OCI-LY1 (cell line): ENCODE data around the gene FMN1.

Source experiments
- H2AFZ ChIP-seq: fragments of 200-600 bp; sonication (generic), shearing (Covaris generic); 2 replicates; pipeline ENCODE4 v1.6.0; 2014; ENCODE audit warnings: antibody characterized with exemption, mild to moderate bottlenecking, low read length
- H3F3A ChIP-seq: fragments of 200-600 bp; sonication (generic), shearing (Covaris generic); 2 replicates; pipeline ENCODE4 v1.6.0; 2014; ENCODE audit warnings: mild to moderate bottlenecking, antibody characterized with exemption, low read length, moderate library complexity; ENCODE audit not compliant: insufficient read depth
- H3K27ac ChIP-seq: fragments of 200-600 bp; sonication (generic); 2 replicates; pipeline ENCODE4 v1.5.1; 2014; ENCODE audit warnings: low read length, mixed run types, mild to moderate bottlenecking, low read depth; ENCODE audit not compliant: poor library complexity, severe bottlenecking
- H3K27me3 ChIP-seq: fragments of 200-600 bp; sonication (generic); 2 replicates; pipeline ENCODE4 v1.6.0; 2014; ENCODE audit warnings: antibody characterized with exemption, mild to moderate bottlenecking, low read length, moderate library complexity; ENCODE audit not compliant: insufficient read depth
- H3K36me3 ChIP-seq: fragments of 200-600 bp; sonication (generic); 2 replicates; pipeline ENCODE4 v1.6.1; 2014; ENCODE audit warnings: mild to moderate bottlenecking, antibody characterized with exemption, low read length, moderate library complexity, mixed read lengths; ENCODE audit not compliant: insufficient read depth
- H3K4me1 ChIP-seq: fragments of 200-600 bp; sonication (generic); 2 replicates; pipeline ENCODE4 v1.5.1; 2014; ENCODE audit warnings: mild to moderate bottlenecking, low read length, moderate library complexity; ENCODE audit not compliant: insufficient read depth, severe bottlenecking
- H3K4me2 ChIP-seq: fragments of 200-600 bp; sonication (generic), shearing (Covaris generic); 2 replicates; pipeline ENCODE4 v1.6.1; 2014; ENCODE audit warnings: low read length
- H3K4me3 ChIP-seq: fragments of 200-600 bp; sonication (generic); 2 replicates; pipeline ENCODE4 v1.5.1; 2014; ENCODE audit warnings: low read length, low read depth, mild to moderate bottlenecking, mixed read lengths; ENCODE audit not compliant: poor library complexity, severe bottlenecking
- H3K79me2 ChIP-seq: fragments of 200-600 bp; shearing (Covaris generic); 2 replicates; pipeline ENCODE4 v1.6.1; 2016; ENCODE audit warnings: mixed run types, low read length, mixed read lengths; ENCODE audit not compliant: insufficient read depth
- H3K9ac ChIP-seq: fragments of 200-600 bp; sonication (generic), shearing (Covaris generic); 2 replicates; pipeline ENCODE4 v1.6.1; 2014; ENCODE audit warnings: mild to moderate bottlenecking, low read length, mixed read lengths
- H3K9me2 ChIP-seq: fragments of 200-600 bp; sonication (generic), shearing (Covaris generic); 2 replicates; pipeline ENCODE4 v1.6.1; 2014; ENCODE audit warnings: low read depth, mild to moderate bottlenecking, low read length, mixed read lengths
- H3K9me3 ChIP-seq: fragments of 200-600 bp; shearing (Covaris generic); 2 replicates; pipeline ENCODE4 v1.6.1; 2014; ENCODE audit warnings: low read length, mixed read lengths
- H4K20me1 ChIP-seq: fragments of 200-600 bp; sonication (generic), shearing (Covaris generic); 2 replicates; pipeline ENCODE4 v1.6.0; 2016; ENCODE audit warnings: mild to moderate bottlenecking, low read length; ENCODE audit not compliant: insufficient read depth
- EZH2 ChIP-seq: fragments of 200-600 bp; sonication (generic), shearing (Covaris generic); IDR thresholded peaks from 2 replicates; pipeline ENCODE4 v1.8.0; 2017; ENCODE audit warnings: borderline replicate concordance, mixed run types, mild to moderate bottlenecking, antibody characterized with exemption, low read length, moderate library complexity, mixed read lengths
- TF ChIP-seq, protein P1 (sequence below): fragments of 200-600 bp; sonication (generic), shearing (Covaris generic); IDR thresholded peaks from 2 replicates; pipeline ENCODE4 v1.5.1; 2017; ENCODE audit warnings: mild to moderate bottlenecking, antibody characterized with exemption, low read length, moderate library complexity, mixed read lengths

The FMN1 gene

DNA sequence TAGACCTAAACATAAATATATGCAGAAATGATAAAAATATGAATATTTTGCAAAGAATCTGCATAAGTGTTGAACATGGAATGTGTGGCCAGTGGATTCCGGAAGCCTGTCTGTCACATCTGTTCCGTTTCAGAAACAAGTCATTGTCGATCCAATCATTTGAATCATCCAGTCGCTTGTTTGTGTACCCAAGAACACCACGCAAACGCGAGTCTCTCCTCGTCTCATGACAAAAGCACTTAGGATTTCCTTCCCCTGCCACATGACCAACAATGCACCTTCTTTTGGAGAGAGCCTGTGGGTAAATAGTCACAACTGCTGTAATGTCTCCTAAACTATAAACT, 80.2 kb downstream of the FMN1 start:
- Histone ChIP-seq H3K36me3 (no peaks in the 10 kb centered on the region), H2AFZ (no peak overlapping the region), H3K4me3 (no peak overlapping the region), H3K9me3 (no peaks in the 10 kb centered on the region), H3K9ac (no peak overlapping the region), H3K27me3 (no peaks in the 10 kb centered on the region), H3K9me2 (no peaks in the 10 kb centered on the region), H3K4me2 (no peak overlapping the region), H3K4me1 (no peaks in the 10 kb centered on the region), H3F3A (no peaks in the 10 kb centered on the region), H3K27ac (no peak overlapping the region), H4K20me1 (no peaks in the 10 kb centered on the region), H3K79me2 (no peaks in the 10 kb centered on the region)
- no peak for TF ChIP-seq EZH2
- TF ChIP-seq, protein P1, sequence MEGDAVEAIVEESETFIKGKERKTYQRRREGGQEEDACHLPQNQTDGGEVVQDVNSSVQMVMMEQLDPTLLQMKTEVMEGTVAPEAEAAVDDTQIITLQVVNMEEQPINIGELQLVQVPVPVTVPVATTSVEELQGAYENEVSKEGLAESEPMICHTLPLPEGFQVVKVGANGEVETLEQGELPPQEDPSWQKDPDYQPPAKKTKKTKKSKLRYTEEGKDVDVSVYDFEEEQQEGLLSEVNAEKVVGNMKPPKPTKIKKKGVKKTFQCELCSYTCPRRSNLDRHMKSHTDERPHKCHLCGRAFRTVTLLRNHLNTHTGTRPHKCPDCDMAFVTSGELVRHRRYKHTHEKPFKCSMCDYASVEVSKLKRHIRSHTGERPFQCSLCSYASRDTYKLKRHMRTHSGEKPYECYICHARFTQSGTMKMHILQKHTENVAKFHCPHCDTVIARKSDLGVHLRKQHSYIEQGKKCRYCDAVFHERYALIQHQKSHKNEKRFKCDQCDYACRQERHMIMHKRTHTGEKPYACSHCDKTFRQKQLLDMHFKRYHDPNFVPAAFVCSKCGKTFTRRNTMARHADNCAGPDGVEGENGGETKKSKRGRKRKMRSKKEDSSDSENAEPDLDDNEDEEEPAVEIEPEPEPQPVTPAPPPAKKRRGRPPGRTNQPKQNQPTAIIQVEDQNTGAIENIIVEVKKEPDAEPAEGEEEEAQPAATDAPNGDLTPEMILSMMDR, result no peak

DNA sequence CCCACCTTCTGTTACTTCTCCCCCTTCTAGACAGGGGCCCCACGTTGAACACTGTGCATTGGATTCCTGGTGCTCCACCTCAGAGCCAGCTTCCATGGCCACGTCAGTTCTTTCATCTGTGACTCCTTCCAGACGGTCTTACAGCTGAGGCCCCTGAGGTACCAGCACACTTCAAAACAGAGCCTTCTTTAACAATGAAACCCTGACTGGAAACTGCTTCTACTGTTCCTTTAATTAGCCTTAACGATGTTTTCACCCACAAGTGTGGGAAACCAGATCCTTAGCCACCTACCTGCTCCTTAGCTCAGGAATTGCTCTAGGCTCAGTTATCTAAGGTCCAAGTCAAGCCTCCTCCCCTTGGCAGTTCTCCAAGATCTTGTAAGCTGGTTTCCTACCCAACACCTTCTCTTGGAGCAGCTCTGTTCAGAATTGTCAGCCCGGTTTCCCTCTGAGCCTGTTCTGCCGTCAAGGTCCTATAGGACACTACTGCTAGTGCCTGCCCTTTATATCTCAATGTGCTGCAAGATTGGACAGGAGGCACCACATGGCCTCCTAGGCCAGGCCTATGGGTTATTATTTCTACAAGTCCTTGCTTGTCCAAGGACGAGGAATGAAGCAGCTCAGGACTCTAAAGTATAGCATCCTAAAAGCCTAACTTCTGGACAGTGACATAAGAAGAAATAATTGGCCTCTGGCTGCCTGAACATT, 80.7 kb downstream of the FMN1 start:
- no peak for TF ChIP-seq EZH2
- TF ChIP-seq, protein P1, result no peak
- no peak overlapping the region for H3K4me2 ChIP-seq
- no peaks in the 10 kb centered on the region for H3K4me1 ChIP-seq
- no peak overlapping the region for H3K4me3 ChIP-seq
- no peaks in the 10 kb centered on the region for H3K27me3 ChIP-seq
- no peak overlapping the region for H2AFZ ChIP-seq
- no peaks in the 10 kb centered on the region for H3K79me2 ChIP-seq
- no peak overlapping the region for H3K27ac ChIP-seq
- no peaks in the 10 kb centered on the region for H3K36me3 ChIP-seq
- H3K9me3 ChIP-seq, result no peaks in the 10 kb centered on the region
- H3K9ac ChIP-seq, result no peak overlapping the region
- no peaks in the 10 kb centered on the region for H4K20me1 ChIP-seq
- H3F3A ChIP-seq, result no peaks in the 10 kb centered on the region
- H3K9me2 ChIP-seq, result no peaks in the 10 kb centered on the region

DNA sequence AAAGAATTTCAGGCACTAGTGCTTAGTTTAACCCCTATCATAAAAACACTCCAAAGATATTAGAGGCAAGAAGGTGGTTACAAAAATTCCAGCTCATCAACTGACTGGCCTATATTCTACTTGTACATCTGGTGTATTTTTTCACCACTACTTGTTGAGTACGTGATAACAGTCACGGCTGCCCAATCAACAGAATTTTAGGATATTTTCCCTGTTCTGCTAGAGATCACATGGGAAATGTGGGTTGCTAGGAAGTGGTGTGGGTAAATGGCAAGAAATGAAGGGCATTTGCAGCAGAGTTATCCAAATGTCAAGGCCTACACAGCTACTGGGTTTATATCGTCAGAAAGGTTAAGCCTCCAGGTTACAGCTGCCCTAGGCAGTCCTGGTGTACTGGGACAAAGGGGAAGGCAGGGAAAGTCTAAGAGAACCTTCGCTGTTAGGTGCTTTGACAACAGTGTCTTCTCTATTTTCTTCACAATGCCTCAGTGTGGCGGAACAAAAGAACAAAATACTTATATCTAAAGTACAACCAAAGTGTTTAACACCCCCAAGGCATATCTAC, 81.9 kb downstream of the FMN1 start:
- H3K36me3 ChIP-seq, result no peaks in the 10 kb centered on the region
- TF ChIP-seq EZH2, result no peak
- TF ChIP-seq, protein P1, result no peak
- H3K27me3 ChIP-seq, result no peaks in the 10 kb centered on the region
- H3K9me3 ChIP-seq, result no peaks in the 10 kb centered on the region
- H3F3A ChIP-seq, result no peaks in the 10 kb centered on the region
- no peak overlapping the region for H2AFZ ChIP-seq
- H3K4me3 ChIP-seq, result no peak overlapping the region
- H4K20me1 ChIP-seq, result no peaks in the 10 kb centered on the region
- H3K4me2 ChIP-seq, result no peak overlapping the region
- H3K9ac ChIP-seq, result no peak overlapping the region
- no peak overlapping the region for H3K27ac ChIP-seq
- no peaks in the 10 kb centered on the region for H3K79me2 ChIP-seq
- H3K4me1 ChIP-seq, result no peaks in the 10 kb centered on the region
- H3K9me2 ChIP-seq, result no peaks in the 10 kb centered on the region
